GM18526 (cell line): Measurements from ENCODE around the gene ARID5A.
A peak's percentile ranks its signal among the peaks of the same experiment; 100 is the strongest.

Experiments
- POLR2A ChIP-seq: IDR thresholded peaks from 3 replicates; pipeline ENCODE4 v1.6.1; 2011; ENCODE audit not compliant: insufficient read length; ENCODE audit errors: extremely low read depth

The ARID5A gene

DNA sequence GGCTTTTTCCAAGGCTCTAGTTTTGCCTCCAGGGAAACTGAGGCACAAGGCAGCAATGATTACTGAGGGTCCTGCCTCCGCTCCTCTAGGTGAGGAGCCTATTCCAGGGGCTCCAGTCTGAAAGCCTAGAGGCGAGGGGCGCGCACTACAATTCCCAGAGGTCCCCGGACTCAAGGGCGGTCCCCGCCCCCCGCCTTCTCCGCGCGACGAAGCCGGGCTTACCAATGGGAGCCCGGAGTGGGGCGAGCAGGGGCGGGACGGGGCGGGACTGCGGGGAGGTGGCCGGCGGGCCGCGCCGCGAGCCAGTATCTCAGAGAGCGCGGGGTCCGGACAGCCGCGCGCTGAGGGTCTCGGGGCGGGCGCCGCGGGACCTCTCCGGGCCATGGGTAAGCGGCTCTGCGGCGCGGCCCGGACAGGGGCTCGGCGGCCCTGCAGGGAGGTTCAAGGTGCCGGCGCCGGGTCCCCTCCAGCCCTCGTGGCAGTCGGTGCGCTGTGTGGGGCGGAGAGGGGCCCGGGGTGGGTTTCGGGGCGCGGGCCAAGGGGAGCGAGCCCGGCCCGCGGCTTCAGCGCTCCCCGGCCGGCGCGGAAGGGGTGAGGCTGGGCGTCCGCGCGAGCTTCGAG is at the start of gene ARID5A:
TSS of gene ARID5A (plus strand) at position 308 of the 621 bp plus-strand sequence. CDS start at position 383, 75 bp downstream.
- TF ChIP-seq POLR2A: peak; percentile 97

DNA sequence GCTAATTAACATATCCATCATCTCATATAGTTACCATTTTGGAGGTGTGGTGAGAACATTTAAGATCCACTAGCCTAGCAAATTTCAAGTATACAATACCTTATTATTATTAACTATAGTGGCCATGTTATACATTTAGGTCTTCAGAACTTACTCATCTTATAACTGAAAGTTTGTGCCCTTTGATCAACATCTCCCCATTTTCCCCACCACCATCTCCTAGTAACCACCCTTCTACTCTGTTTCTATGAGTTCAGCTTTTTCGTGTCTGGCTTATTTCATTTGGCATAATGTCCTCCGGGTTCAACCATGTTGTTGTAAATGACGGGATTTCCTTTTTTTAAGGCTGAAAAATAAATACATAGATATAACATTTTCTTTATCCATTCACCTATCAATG is 47.3 kb upstream of the ARID5A start:
- no peak for TF ChIP-seq POLR2A

GRCh38 chr2:96489663-96490062 is 46.9 kb upstream of the ARID5A start:
- TF ChIP-seq POLR2A: no peak

DNA sequence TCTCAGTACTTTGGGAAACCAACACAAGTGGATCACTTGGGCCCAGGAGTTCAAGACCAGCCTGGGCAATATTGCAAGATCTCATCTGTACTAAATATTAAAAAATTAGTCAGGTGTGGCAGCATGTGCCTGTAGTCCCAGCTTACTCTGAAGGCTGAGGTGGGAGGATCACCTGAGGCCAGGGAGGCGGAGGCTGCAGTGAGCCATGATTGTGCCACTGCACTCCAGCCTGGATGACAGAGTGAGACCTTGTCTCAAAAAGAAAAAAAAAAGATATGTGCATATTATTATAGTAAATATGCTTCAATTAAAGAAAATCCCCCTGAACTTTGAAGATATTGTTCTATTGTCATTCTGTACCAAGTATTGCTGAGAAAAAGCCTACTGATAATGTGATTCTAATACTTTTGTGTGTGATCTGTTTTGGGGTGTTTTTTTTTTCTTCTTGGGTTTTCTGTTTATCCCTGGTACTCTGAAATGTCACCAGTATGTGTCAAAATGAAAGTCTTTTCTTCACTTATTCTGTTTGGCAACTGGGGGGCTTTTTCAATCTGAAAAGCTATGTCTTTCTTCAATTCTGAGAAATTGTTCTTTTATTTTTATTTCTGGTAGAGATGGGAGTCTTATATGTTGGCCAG is 44.6 kb upstream of the ARID5A start:
- TF ChIP-seq POLR2A: no peak

DNA sequence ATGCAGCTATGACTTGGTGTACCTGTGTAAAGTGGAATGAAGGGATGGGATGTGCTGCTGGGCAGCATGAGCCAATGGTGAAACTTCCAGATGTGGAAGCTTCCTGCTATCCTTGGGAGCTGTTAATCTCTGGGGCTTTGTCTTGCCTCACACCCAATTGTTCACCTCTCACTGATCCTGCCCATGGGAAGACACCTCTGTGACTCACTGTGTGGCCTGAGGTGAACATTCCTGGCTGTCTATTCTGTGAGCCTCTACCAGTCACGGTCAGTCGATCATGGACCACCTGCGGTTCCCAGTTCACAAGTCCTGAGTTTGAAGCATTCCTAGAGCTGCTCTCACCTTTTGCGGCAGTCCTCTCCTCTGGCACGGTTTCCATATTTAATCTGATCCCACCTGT is 43.5 kb upstream of the ARID5A start:
- no peak for TF ChIP-seq POLR2A

DNA sequence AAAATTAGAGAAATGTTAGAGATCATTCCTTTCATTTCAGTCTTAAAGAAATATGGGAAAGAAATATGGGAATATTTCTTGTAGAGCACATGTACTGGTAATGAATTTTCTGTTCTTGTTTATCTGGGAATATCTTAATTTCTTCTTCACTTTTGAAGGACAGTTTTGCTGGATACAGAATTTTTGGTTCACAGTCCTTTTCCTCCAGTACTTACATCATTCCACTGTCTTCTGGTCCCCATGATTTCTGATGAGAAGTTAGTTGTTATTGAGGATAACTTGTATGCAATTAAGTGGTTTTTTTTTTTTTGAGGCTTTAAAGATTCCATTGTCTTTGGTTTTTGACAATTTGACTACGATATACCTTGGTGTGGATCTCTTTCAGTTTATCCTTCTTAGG is 42.4 kb upstream of the ARID5A start:
- no peak for TF ChIP-seq POLR2A

GRCh38 chr2:96495982-96496629 is 40.4 kb upstream of the ARID5A start:
- TF ChIP-seq POLR2A: no peak

GRCh38 chr2:96498021-96498431 is 38.5 kb upstream of the ARID5A start:
- no peak for TF ChIP-seq POLR2A

- TF ChIP-seq POLR2A: no peak
These were observed 37.2 kb upstream of the ARID5A start for GRCh38 chr2:96499061-96499960.

DNA sequence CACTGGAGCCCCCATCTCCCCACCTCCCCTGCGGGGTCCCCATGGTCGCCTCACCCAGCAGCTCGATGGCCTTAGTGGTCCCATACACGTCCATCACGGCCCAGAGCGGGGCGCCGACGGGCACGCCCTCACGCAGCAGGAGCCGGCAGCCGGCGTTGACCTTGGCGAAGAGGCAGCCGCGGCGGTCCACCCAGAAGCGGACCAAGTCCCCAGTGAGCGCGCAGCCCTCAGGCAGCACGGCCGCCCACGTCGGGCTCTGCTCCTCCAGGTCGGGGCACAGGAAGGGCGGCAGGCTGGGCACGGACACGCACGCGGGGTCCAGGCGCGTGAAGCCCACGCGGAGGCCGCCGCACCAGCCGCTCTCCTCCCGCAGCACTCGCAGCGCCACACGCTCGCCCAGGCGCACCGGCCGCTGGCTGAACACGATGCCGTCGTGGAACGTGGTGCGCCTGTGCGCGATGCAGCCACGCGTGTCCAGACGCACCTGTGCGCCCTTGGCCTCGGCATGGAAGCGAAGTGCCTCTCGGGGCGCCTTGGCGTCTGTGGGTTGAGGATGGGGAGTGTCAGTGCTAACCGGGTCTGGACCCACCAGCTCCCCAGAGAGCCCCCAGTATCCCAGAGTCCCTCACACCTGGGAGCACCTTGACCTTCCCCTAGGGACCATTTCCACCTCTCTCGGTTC is 36.0 kb upstream of the ARID5A start:
- no peak for TF ChIP-seq POLR2A

GRCh38 chr2:96501471-96501874 is 35.1 kb upstream of the ARID5A start:
- TF ChIP-seq POLR2A: no peak

DNA sequence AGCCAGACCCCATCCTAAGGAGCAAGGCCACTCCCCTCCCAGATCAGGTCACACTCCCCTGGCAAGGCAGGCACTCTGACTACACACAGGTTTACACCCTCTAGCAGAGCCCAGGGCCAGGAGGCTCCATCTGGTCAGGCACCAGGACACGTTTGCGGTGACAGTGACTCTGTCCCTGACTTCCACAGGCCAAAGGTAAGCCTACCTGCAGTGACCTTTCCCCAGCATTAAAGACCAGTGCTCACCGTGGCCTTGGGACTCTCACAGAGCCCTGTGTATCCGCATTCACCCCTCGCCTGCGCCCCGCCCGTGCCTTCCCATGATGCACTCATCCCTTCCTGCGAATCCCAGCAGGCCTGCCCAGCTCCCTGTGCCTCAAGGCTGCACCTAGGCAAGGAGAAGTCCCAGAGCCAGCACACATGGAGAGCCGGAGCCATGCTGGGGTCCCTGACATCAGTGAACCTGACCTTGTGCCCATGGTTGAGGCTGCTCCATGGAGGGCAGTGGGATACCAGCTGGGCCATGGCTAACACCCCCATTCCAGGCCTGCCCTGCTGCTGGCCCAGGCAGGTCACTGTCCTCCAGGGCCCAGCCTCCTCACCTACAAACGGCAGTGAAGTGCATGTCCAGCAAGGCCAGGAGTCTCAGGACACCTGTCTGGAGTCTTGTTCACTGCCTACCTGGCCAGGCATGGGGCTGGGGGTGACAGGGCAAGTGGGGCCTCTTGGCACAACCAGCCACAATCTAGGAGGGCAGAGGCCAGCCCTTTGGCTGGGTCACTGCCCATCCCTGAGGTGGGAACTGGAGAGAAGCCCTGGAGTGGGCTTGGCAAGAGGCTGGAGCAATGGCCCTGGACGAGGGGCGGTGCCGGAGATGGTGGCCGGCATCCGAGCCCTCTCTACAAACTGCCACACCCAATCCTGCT is 34.4 kb upstream of the ARID5A start:
- no peak for TF ChIP-seq POLR2A

DNA sequence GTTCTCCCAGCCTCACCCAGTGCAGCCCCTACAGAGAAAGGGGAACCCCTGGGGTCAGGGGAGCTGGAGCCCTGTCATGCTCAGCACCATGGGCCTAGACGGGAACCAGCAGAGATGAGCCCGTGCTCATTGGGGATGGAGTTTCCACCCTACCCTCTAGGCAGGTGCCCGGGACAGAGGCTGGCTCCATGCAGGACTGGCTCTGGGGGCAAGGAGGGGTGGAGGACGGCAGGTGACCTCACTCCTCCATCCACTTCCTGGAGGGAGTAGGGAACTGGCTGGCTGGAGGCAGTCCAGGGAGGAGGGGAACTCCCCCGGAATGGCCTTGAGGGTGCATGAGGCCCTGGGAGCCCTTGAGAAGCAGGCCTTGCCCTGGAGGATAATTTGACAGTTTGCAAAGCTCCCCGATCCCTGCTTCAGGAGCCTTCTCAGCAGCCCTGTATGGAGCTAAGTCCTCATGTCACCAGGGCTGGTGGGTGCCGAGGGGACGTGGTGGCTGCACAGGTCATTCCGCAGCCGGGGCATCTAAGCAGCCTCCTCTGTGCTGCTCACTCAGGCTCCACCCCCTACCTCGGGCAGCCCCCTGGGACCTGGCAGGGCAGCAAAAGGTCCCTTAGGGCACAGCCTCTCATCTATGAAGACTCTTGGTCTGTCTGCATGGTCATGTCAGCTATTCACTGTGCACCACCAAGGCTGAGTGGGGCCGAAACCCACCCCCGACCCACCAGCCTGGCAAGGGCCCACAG is 33.5 kb upstream of the ARID5A start:
- TF ChIP-seq POLR2A: no peak
